ENCODE data around the gene FOXF2.

DNA sequence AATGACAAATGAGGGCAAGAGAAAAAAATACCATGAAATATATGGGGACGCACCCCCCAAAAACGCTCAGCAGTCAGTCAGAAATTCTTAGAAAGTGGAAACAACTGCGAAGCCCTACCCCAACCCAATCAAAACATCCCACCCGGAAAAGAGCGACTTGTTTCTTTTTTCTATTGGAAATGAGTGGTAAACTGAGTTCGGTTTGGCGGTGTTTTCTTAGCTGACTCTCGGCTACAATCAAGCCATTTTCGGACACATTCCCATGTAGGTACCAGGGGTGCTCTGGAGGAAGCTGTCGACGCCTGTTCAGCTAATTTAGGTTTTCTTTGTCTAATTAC lies 1.9 kb upstream of the FOXF2 start:
- TF ChIP-seq POLR2A (IDR thresholded peaks at IDR 0.05; ENCODE audit: low read depth, low read length) (no peak), POLR2AphosphoS5 (IDR thresholded peaks at IDR 0.05; ENCODE audit: low read depth, low read length) (no peak)

Data from GM12892 (cell line).